Smooth muscle cell (in vitro differentiated cells): ENCODE results near the gene NECAB2. TPM values are rescaled to one million over a fixed set of nuclear protein-coding genes. Genes with fewer than 3 reads are reported as not detected.

Source experiments
- DNase-seq: peaks from one replicate; lab custom pipeline; 2025; ENCODE audit not compliant: unreplicated experiment; lab: John Stamatoyannopoulos, UW
- H2AFZ ChIP-seq: fragments of 200-600 bp; sonication (generic); 2 replicates; pipeline ENCODE4 v1.6.0; 2016; ENCODE audit warnings: antibody characterized with exemption, low read depth, mild to moderate bottlenecking
- H3F3A ChIP-seq: fragments of 200-600 bp; sonication (generic); 2 replicates; pipeline ENCODE4 v1.6.0; 2017; ENCODE audit warnings: antibody characterized with exemption, low read depth
- H3K27ac ChIP-seq: fragments of 200-600 bp; sonication (generic); 2 replicates; pipeline ENCODE4 v1.5.1; 2016; ENCODE audit warnings: low read depth, mild to moderate bottlenecking
- H3K27me3 ChIP-seq: fragments of 200-600 bp; sonication (generic); 2 replicates; pipeline ENCODE4 v1.6.1; 2016; ENCODE audit warnings: low read depth, mild to moderate bottlenecking
- H3K36me3 ChIP-seq: fragments of 200-600 bp; sonication (generic); 2 replicates; pipeline ENCODE4 v1.5.1; 2016; ENCODE audit warnings: low read depth
- H3K4me1 ChIP-seq: fragments of 200-600 bp; sonication (generic); 2 replicates; pipeline ENCODE4 v1.5.1; 2016; ENCODE audit warnings: low read depth
- H3K4me2 ChIP-seq: fragments of 200-600 bp; sonication (generic); 2 replicates; pipeline ENCODE4 v1.6.0; 2016; ENCODE audit warnings: mild to moderate bottlenecking
- H3K4me3 ChIP-seq: fragments of 200-600 bp; sonication (generic); 2 replicates; pipeline ENCODE4 v1.5.1; 2016; ENCODE audit warnings: mild to moderate bottlenecking
- H3K79me2 ChIP-seq: fragments of 200-600 bp; sonication (generic); 2 replicates; pipeline ENCODE4 v1.6.0; 2016; ENCODE audit warnings: low read depth, mild to moderate bottlenecking
- H3K9ac ChIP-seq: fragments of 200-600 bp; sonication (generic); 2 replicates; pipeline ENCODE4 v1.6.0; 2016; ENCODE audit warnings: low read depth
- H3K9me3 ChIP-seq: fragments of 200-600 bp; sonication (generic); replicated peaks from 2 replicates; pipeline ENCODE4 v1.5.1; 2016; ENCODE audit warnings: low read depth
- H4K20me1 ChIP-seq: fragments of 200-600 bp; sonication (generic); 2 replicates; pipeline ENCODE4 v1.6.0; 2016; ENCODE audit warnings: low read depth
- WGBS: methylation state at CpG from one replicate; pipeline ENCODE4 v1.1.7; 2016; ENCODE audit warnings: low lambda C conversion rate; 5-methylcytosine and 5-hydroxymethylcytosine counted together
- polyA plus RNA-seq: library from polyadenylated mRNA; unstranded; fragments of >200 nt; fragmentation: Nextera tagmentation; extraction: Ambion mirVana; gene quantifications from 2 replicates; pipeline ENCODE4 v1.2.1, GENCODE V29; 2016
- total RNA-seq: library from RNA; depleted of rRNA; stranded (reverse); fragments of >200 nt; gene quantifications from 2 replicates; pipeline ENCODE4 v1.2.3, GENCODE V29; 2014
- TF ChIP-seq, protein P1 (sequence below): fragments of 200-600 bp; sonication (generic); IDR thresholded peaks from 2 replicates; pipeline ENCODE4 v1.5.1; 2017; ENCODE audit warnings: borderline replicate concordance, mild to moderate bottlenecking, antibody characterized with exemption; ENCODE audit not compliant: insufficient read depth, poor library complexity, severe bottlenecking

Gene NECAB2
- total and polyA plus RNA-seq, 2 experiments from 2014 or later: 0.22 to 1.7 TPM

GRCh38 chr16:84040226-84040822 lies 72.3 kb downstream of the NECAB2 start:
- H3K36me3 ChIP-seq: no peaks in the 10 kb centered on the region
- no peak overlapping the region for H3K4me2 ChIP-seq
- no peak overlapping the region for H3K4me3 ChIP-seq
- H3F3A ChIP-seq: no peaks in the 10 kb centered on the region
- H3K79me2 ChIP-seq: no peaks in the 10 kb centered on the region
- H3K9me3 ChIP-seq: no peaks in the 10 kb centered on the region
- no peaks in the 10 kb centered on the region for H3K27me3 ChIP-seq
- peaks cover 21% of the 10 kb centered on the region for H3K4me1 ChIP-seq
- WGBS: 89% methylated on average over 14 of the region's 14 CpGs
- H3K9ac ChIP-seq: no peak overlapping the region
- no peak for DNase-seq
- no peak overlapping the region for H3K27ac ChIP-seq
- H4K20me1 ChIP-seq: no peaks in the 10 kb centered on the region
- TF ChIP-seq, protein P1, sequence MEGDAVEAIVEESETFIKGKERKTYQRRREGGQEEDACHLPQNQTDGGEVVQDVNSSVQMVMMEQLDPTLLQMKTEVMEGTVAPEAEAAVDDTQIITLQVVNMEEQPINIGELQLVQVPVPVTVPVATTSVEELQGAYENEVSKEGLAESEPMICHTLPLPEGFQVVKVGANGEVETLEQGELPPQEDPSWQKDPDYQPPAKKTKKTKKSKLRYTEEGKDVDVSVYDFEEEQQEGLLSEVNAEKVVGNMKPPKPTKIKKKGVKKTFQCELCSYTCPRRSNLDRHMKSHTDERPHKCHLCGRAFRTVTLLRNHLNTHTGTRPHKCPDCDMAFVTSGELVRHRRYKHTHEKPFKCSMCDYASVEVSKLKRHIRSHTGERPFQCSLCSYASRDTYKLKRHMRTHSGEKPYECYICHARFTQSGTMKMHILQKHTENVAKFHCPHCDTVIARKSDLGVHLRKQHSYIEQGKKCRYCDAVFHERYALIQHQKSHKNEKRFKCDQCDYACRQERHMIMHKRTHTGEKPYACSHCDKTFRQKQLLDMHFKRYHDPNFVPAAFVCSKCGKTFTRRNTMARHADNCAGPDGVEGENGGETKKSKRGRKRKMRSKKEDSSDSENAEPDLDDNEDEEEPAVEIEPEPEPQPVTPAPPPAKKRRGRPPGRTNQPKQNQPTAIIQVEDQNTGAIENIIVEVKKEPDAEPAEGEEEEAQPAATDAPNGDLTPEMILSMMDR: no peak
- H2AFZ ChIP-seq: no peak overlapping the region

DNA sequence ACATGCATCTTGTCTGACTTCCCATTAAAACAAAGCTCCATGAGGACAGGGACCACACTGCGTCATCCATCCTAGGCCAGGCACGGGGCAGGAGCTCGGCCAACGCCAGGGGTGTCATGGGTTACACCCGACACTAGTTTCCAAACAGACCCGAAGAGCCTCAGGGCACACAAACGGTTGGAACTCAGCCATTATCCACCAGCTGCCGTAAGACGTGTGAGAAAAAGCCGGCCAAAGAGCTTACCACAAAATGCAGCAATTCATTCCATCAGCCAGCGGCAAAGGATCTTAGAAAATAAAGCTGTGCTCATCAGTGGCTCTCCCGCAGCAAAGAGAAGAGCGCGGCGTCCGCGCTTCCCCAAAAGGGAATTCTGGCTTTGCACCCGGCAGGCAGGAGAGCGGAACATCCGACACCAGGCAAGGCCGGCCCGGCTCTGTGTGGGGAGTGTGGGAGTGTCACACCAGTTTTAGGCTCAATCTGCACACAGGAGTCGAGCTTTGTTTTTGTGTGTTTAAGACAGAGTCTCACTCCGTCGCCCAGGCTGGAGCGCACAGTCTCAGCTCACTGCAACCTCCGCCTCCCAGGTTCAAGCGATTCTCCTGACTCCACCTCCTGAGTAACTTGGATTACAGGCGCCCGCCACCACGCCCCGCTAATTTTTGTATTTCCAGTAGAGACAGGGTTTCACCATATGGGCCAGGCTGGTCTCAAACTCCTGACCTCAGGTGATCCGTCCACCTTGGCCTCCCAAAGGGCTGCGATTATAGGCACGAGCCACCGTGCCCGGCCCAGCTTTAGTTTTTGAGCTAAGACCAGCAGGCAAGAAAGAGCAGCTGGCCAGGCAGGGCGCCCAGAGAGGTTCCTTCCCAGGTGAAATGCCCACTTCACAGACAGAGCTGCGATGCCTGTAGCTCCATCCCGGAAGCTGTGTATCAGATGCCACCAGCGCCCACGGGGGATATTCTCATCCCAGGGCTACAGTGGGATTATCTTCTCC lies 73.1 kb downstream of the NECAB2 start:
- Histone ChIP-seq H4K20me1 (no peaks in the 10 kb centered on the region), H3K79me2 (no peaks in the 10 kb centered on the region), H3K4me1 (peaks cover 21% of the 10 kb centered on the region), H3K4me3 (no peak overlapping the region), H3K36me3 (no peaks in the 10 kb centered on the region), H3K27me3 (no peaks in the 10 kb centered on the region), H3K4me2 (no peak overlapping the region), H3K9ac (no peak overlapping the region), H3F3A (no peaks in the 10 kb centered on the region), H2AFZ (no peak overlapping the region), H3K9me3 (no peaks in the 10 kb centered on the region), H3K27ac (no peak overlapping the region)
- WGBS: 93% methylated on average over 41 of the region's 42 CpGs
- TF ChIP-seq, protein P1: no peak
- no peak for DNase-seq

DNA sequence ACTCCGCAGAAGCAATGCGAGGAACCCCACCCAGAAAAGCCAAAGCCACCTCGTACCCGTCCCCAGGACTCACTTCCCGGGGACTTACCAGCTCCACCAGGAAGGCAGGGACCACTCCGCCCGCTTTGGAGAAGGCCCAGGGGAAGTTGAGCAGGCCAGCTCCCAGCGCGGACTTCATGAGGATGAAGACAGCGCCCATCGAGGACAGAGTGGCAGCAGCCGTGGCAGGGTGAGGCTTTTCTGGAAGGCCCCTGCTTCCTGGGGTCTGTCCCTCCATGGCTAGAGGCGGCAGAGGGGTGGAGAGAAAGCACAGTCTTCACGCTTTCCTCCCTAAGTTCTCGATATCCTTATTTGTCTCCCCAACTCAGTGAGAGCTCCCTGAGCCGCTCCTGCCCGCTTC lies 73.8 kb downstream of the NECAB2 start:
- H3K27me3 ChIP-seq: no peaks in the 10 kb centered on the region
- no peak for DNase-seq
- H3K9me3 ChIP-seq: no peaks in the 10 kb centered on the region
- no peak overlapping the region for H3K27ac ChIP-seq
- H3K4me1 ChIP-seq: peaks cover 21% of the 10 kb centered on the region
- TF ChIP-seq, protein P1: no peak
- no peak overlapping the region for H2AFZ ChIP-seq
- H4K20me1 ChIP-seq: no peaks in the 10 kb centered on the region
- H3K9ac ChIP-seq: no peak overlapping the region
- no peaks in the 10 kb centered on the region for H3K79me2 ChIP-seq
- 87% methylated on average over 17 of the region's 17 CpGs for WGBS
- no peak overlapping the region for H3K4me2 ChIP-seq
- no peak overlapping the region for H3K4me3 ChIP-seq
- H3K36me3 ChIP-seq: no peaks in the 10 kb centered on the region
- no peaks in the 10 kb centered on the region for H3F3A ChIP-seq
